ENCODE measurements around the gene SERPINB11. TPM values are rescaled to one million over a fixed set of nuclear protein-coding genes. Genes with fewer than 3 reads are reported as not detected.
"Not testable (repeated sequence)": the region's sequence is repeated elsewhere in the genome, so short reads cannot be mapped to it uniquely, and the experiment has no call there.

The SERPINB11 gene
- total RNA-seq, 1 donor from 2014 or later, result 1.3 TPM

DNA sequence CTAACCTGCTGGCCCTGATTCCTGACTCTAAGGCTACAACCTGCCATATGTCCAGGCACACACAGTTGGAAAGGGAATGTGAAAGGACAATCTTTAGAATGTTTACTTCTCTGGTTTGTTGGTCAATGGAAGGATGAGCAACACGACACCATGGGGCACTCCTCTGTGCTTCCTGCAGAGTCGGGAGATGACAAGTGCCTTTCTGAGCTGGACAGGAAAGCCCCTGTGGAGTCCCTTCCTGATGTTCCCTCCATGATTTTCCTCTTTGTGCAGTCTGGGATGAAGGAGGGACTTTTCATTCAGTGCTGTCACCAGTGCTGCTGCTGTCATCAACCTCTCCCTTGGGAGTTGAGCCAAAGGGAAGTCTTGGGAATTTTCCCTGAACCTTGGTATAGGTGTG is 49.9 kb downstream of the SERPINB11 start:
- TF ChIP-seq CTCF (conservative IDR thresholded peaks at IDR 0.05), result no peak
- DNase-seq (ENCODE audit: extremely low spot score, unreplicated experiment), result no peak
- H3K36me3 Mint-ChIP-seq, result no peaks in the 10 kb centered on the region
- H3K4me1 Mint-ChIP-seq (ENCODE audit: unreplicated experiment), result no peaks in the 10 kb centered on the region
- H3K27ac Mint-ChIP-seq, result no peak overlapping the region
- H3K27me3 Mint-ChIP-seq, result no peaks in the 10 kb centered on the region
- H3K9me3 Mint-ChIP-seq, result no peaks in the 10 kb centered on the region
- no peak overlapping the region for H3K4me3 Mint-ChIP-seq

GRCh38 chr18:63753676-63754075 is 50.9 kb downstream of the SERPINB11 start:
- Mint-ChIP-seq H3K4me3 (no peak overlapping the region), H3K27ac (no peak overlapping the region), H3K36me3 (no peaks in the 10 kb centered on the region), H3K9me3 (no peaks in the 10 kb centered on the region), H3K27me3 (no peaks in the 10 kb centered on the region), H3K4me1 (ENCODE audit: unreplicated experiment) (no peaks in the 10 kb centered on the region)
- no peak for DNase-seq (ENCODE audit: extremely low spot score, unreplicated experiment)
- no peak for TF ChIP-seq CTCF (conservative IDR thresholded peaks at IDR 0.05)

- H3K36me3 Mint-ChIP-seq, result no peaks in the 10 kb centered on the region
- no peaks in the 10 kb centered on the region for H3K4me1 Mint-ChIP-seq (ENCODE audit: unreplicated experiment)
- H3K27ac Mint-ChIP-seq, result no peak overlapping the region
- no peak for TF ChIP-seq CTCF (conservative IDR thresholded peaks at IDR 0.05)
- H3K4me3 Mint-ChIP-seq, result no peak overlapping the region
- no peaks in the 10 kb centered on the region for H3K27me3 Mint-ChIP-seq
- H3K9me3 Mint-ChIP-seq, result no peaks in the 10 kb centered on the region
- DNase-seq (ENCODE audit: extremely low spot score, unreplicated experiment), result no peak
Measured at GRCh38 chr18:63757541-63757940, 54.8 kb downstream of the SERPINB11 start.

DNA sequence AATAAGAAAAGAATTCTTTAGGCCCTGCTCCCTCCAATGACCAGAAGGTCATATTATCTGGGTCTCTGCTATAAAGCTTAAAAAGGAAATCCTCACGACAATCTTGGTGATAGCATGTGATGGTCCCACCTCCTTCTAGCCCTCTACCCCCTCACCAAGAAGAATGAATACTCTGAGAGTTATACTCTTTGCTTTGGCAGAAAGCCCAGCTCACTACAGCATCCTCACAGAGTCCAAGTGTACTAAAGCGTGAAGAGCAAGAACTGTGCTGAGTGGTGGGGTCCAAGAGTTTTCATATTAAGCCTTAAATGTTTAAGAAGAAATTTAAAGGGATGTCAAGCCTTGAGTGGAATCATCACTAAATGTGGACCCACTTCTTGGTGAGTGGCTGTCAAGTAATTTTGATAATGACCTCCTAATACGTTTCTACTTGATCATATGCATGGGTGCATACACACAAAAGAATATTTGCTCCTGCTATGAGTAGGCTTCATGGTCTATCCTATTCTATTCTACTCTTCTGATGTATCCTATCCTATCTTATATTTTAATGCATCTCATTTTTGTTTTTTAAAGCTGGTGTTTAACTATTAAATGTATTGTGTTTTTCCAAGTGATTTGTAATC is 56.0 kb downstream of the SERPINB11 start:
- no peaks in the 10 kb centered on the region for H3K9me3 Mint-ChIP-seq

DNA sequence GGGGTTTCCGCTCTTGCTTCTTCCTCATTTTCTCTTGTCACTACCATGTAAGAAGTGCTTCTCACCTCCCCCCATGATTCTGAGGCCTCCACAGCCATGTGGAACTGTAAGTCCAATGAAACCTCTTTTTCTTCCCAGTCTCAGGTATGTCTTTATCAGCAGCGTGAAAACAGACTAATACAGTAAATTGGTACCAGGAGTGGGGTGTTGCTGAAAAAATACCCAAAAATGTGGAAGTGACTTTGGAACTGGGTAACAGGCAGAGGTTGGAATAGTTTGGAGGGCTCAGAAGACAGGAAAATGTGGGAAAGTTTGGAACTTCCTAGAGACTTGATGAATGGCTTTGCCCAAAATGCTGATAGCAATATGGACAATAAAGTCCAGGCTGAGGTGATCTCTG is 57.0 kb downstream of the SERPINB11 start:
- not testable (repeated sequence) for H3K27me3 Mint-ChIP-seq; H3K36me3 Mint-ChIP-seq; DNase-seq (ENCODE audit: extremely low spot score, unreplicated experiment); H3K4me3 Mint-ChIP-seq; H3K9me3 Mint-ChIP-seq; H3K4me1 Mint-ChIP-seq (ENCODE audit: unreplicated experiment); H3K27ac Mint-ChIP-seq

More for the DNA sequence above, 56.0 kb downstream of the SERPINB11 start:
- DNase-seq (ENCODE audit: extremely low spot score, unreplicated experiment), result no peak
- no peak overlapping the region for H3K27ac Mint-ChIP-seq
- TF ChIP-seq CTCF (conservative IDR thresholded peaks at IDR 0.05), result no peak
- no peaks in the 10 kb centered on the region for H3K36me3 Mint-ChIP-seq
- no peaks in the 10 kb centered on the region for H3K4me1 Mint-ChIP-seq (ENCODE audit: unreplicated experiment)
- no peaks in the 10 kb centered on the region for H3K27me3 Mint-ChIP-seq
- no peak overlapping the region for H3K4me3 Mint-ChIP-seq

- no peak overlapping the region for H3K4me3 Mint-ChIP-seq
- no peaks in the 10 kb centered on the region for H3K4me1 Mint-ChIP-seq (ENCODE audit: unreplicated experiment)
- no peak for TF ChIP-seq CTCF (conservative IDR thresholded peaks at IDR 0.05)
Measured at GRCh38 chr18:63762518-63762917, 59.8 kb downstream of the SERPINB11 start.

More at GRCh38 chr18:63762518-63762917, 59.8 kb downstream of the SERPINB11 start:
- Mint-ChIP-seq H3K27me3 (no peaks in the 10 kb centered on the region), H3K36me3 (no peaks in the 10 kb centered on the region), H3K9me3 (no peaks in the 10 kb centered on the region), H3K27ac (no peak overlapping the region)
- DNase-seq (ENCODE audit: extremely low spot score, unreplicated experiment), result no peak

All from type B pancreatic cell (in vitro differentiated cells).